ENCODE measurements around the gene FAM107B.

GRCh38 chr10:14774797-14775196 lies at the start of gene FAM107B:
- TF ChIP-seq POLR2AphosphoS5 (IDR thresholded peaks at IDR 0.05; ENCODE audit: low read depth, low read length) (no peak), REST (IDR thresholded peaks at IDR 0.05; ENCODE audit: insufficient read depth in 1 of 2, low read depth in 2 of 2, low read length in 2 of 2) (no peak), TAF1 (IDR thresholded peaks at IDR 0.05; ENCODE audit: borderline replicate concordance, insufficient read depth, low read length) (no peak), SIN3A (IDR thresholded peaks at IDR 0.05; ENCODE audit: borderline replicate concordance, insufficient read depth, low read length) (no peak), FOXP2 (optimal IDR thresholded peaks at IDR 0.05; ENCODE audit: borderline replicate concordance, extremely low read depth, extremely low read length, insufficient read depth) (no peak)

Measured in PFSK-1 (cell line).